Transverse colon (tissue), 3 donors: ENCODE measurements around the gene EPHB6.

Source experiments
- CTCF ChIP-seq, 5 experiments: fragments of 200-600 bp in 3 of 5; fragments of 450-650 bp in 2 of 5; sonication (generic) in 3 of 5; IDR thresholded peaks; 1 replicate in 2 of 5; 2 replicates in 3 of 5; pipeline ENCODE4 v1.5.1; 2016 to 2017; ENCODE audit warnings: antibody characterized with exemption in 5 of 5, inconsistent platforms in 3 of 5, mild to moderate bottlenecking in 2 of 5, moderate library complexity in 1 of 5
- EP300 ChIP-seq: sonication (generic); formaldehyde crosslinking; IDR thresholded peaks from one replicate; pipeline ENCODE4 v1.6.1; 2017; ENCODE audit warnings: antibody characterized with exemption, low read depth

DNA sequence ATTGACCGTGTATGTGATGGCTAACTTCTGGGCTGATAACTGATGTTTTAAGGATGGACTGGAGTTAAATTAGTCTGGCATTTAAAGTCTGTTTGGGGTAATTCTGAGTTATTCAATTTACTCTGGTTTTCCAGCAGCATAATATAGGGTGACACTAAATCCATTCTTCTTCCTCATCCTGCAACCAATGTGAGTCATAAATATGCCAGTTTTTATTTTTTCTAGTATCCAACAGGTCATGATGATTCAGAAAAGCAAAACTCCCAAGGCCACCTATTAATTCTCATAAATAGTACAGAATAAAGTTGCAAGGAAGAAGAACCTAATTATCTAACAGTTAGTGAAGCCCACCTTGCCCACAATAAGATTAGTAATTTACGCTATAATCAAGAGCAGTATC lies 7.5 kb upstream of the EPHB6 start:
- TF ChIP-seq EP300: no peak
- no peak for TF ChIP-seq CTCF (IDR thresholded peaks at IDR 0.05)
